Measurements from ENCODE around the gene PDPK1.
"Not testable (repeated sequence)": the region's sequence is repeated elsewhere in the genome, so short reads cannot be mapped to it uniquely, and the experiment has no call there.

The PDPK1 gene

GRCh38 chr16:2532494-2533141 is 5.2 kb upstream of the PDPK1 start:
- TF ChIP-seq CTCF (IDR thresholded peaks at IDR 0.05; ENCODE audit: unreplicated experiment in 3 of 3): no peak
- Mint-ChIP-seq H3K27ac (peak overlapping the region; percentile 83 to 96 (median 88)), H3K4me3 (peak overlapping the region; percentile 91 to 94 (median 91)), H3K9me3 (no peaks in the 10 kb centered on the region), H3K4me1 (peaks cover 5% of the 10 kb centered on the region), H3K27me3 (ENCODE audit: low read depth) (no peaks in the 10 kb centered on the region), H3K36me3 (ENCODE audit: low read depth) (no peaks in the 10 kb centered on the region)

- H3K4me1 Mint-ChIP-seq; H3K9me3 Mint-ChIP-seq; H3K27me3 Mint-ChIP-seq (ENCODE audit: low read depth); H3K36me3 Mint-ChIP-seq (ENCODE audit: low read depth): not testable (repeated sequence)
- H3K4me3 Mint-ChIP-seq: peak overlapping the region; percentile 91 to 94 (median 91)
- peak overlapping the region; percentile 83 to 96 (median 88) for H3K27ac Mint-ChIP-seq
Measured at GRCh38 chr16:2533142-2533755, 4.6 kb upstream of the PDPK1 start.

GRCh38 chr16:2533912-2534311 is 3.9 kb upstream of the PDPK1 start:
- TF ChIP-seq CTCF (IDR thresholded peaks at IDR 0.05; ENCODE audit: unreplicated experiment in 3 of 3): no peak
- Mint-ChIP-seq H3K4me1 (peaks cover 9% of the 10 kb centered on the region), H3K9me3 (no peaks in the 10 kb centered on the region), H3K27ac (peak overlapping the region in 2 of 3 experiments; percentile 21 to 39), H3K27me3 (ENCODE audit: low read depth) (no peaks in the 10 kb centered on the region), H3K36me3 (ENCODE audit: low read depth) (no peaks in the 10 kb centered on the region), H3K4me3 (peak overlapping the region; percentile 71 to 79 (median 74))

GRCh38 chr16:2534335-2534734 is 3.5 kb upstream of the PDPK1 start:
- H3K4me3 Mint-ChIP-seq: peak overlapping the region; percentile 71 to 79 (median 74)
- H3K4me1 Mint-ChIP-seq: peaks cover 12% of the 10 kb centered on the region
- peak overlapping the region in 2 of 3 experiments; percentile 21 to 39 for H3K27ac Mint-ChIP-seq
- H3K27me3 Mint-ChIP-seq (ENCODE audit: low read depth); H3K36me3 Mint-ChIP-seq (ENCODE audit: low read depth); H3K9me3 Mint-ChIP-seq: not testable (repeated sequence)

GRCh38 chr16:2535625-2536013 is 2.2 kb upstream of the PDPK1 start:
- peaks cover 25% of the 10 kb centered on the region for H3K4me1 Mint-ChIP-seq
- peak overlapping the region in 1 of 3 experiments; percentile 44 for H3K27ac Mint-ChIP-seq
- H3K36me3 Mint-ChIP-seq (ENCODE audit: low read depth): no peaks in the 10 kb centered on the region
- no peak for TF ChIP-seq CTCF (IDR thresholded peaks at IDR 0.05; ENCODE audit: unreplicated experiment in 3 of 3)
- H3K9me3 Mint-ChIP-seq: no peaks in the 10 kb centered on the region
- peak overlapping the region; percentile 56 to 75 (median 72) for H3K4me3 Mint-ChIP-seq
- no peaks in the 10 kb centered on the region for H3K27me3 Mint-ChIP-seq (ENCODE audit: low read depth)

- H3K36me3 Mint-ChIP-seq (ENCODE audit: low read depth); H3K9me3 Mint-ChIP-seq; H3K27me3 Mint-ChIP-seq (ENCODE audit: low read depth): not testable (repeated sequence)
- Mint-ChIP-seq H3K27ac (peak overlapping the region in 1 of 3 experiments; percentile 13), H3K4me1 (peaks cover 28% of the 10 kb centered on the region), H3K4me3 (peak overlapping the region; percentile 80 to 87 (median 85))
Measured at GRCh38 chr16:2539192-2539844, 1.5 kb downstream of the PDPK1 start.

GRCh38 chr16:2539845-2540458 is 2.1 kb downstream of the PDPK1 start:
- H3K27ac Mint-ChIP-seq: peak overlapping the region in 2 of 3 experiments; percentile 15 to 18
- not testable (repeated sequence) for H3K36me3 Mint-ChIP-seq (ENCODE audit: low read depth); H3K9me3 Mint-ChIP-seq; H3K27me3 Mint-ChIP-seq (ENCODE audit: low read depth)
- H3K4me1 Mint-ChIP-seq: peaks cover 28% of the 10 kb centered on the region
- H3K4me3 Mint-ChIP-seq: peak overlapping the region; percentile 80 to 87 (median 85)
- peak; percentile 37 to 50 (median 41) for TF ChIP-seq CTCF (IDR thresholded peaks at IDR 0.05; ENCODE audit: unreplicated experiment in 3 of 3)

GRCh38 chr16:2540912-2541311 is 3.1 kb downstream of the PDPK1 start:
- H3K4me3 Mint-ChIP-seq: peak overlapping the region; percentile 17 to 87 (median 85)
- H3K4me1 Mint-ChIP-seq: peaks cover 28% of the 10 kb centered on the region
- not testable (repeated sequence) for H3K27me3 Mint-ChIP-seq (ENCODE audit: low read depth); H3K9me3 Mint-ChIP-seq; H3K36me3 Mint-ChIP-seq (ENCODE audit: low read depth)
- peak overlapping the region in 1 of 3 experiments; percentile 41 for H3K27ac Mint-ChIP-seq

GRCh38 chr16:2541409-2541808 is 3.6 kb downstream of the PDPK1 start:
- not testable (repeated sequence) for H3K9me3 Mint-ChIP-seq; H3K36me3 Mint-ChIP-seq (ENCODE audit: low read depth); H3K27me3 Mint-ChIP-seq (ENCODE audit: low read depth); H3K4me3 Mint-ChIP-seq
- Mint-ChIP-seq H3K27ac (peak overlapping the region in 1 of 3 experiments; percentile 41), H3K4me1 (peaks cover 28% of the 10 kb centered on the region)

GRCh38 chr16:2543771-2544170 is 6.0 kb downstream of the PDPK1 start:
- H3K27me3 Mint-ChIP-seq (ENCODE audit: low read depth); H3K36me3 Mint-ChIP-seq (ENCODE audit: low read depth); H3K9me3 Mint-ChIP-seq; H3K4me3 Mint-ChIP-seq: not testable (repeated sequence)
- Mint-ChIP-seq H3K27ac (peak overlapping the region in 1 of 3 experiments; percentile 31), H3K4me1 (peaks cover 25% of the 10 kb centered on the region)

All from nephron (organoid).